GM23248 (cell line): ENCODE data around the gene C1QTNF1. TPM values are rescaled to one million over a fixed set of nuclear protein-coding genes. Genes with fewer than 3 reads are reported as not detected.

Source experiments
- DNase-seq: peaks from one replicate; pipeline ENCODE4 v3.0.0-alpha.2; 2015
- H2AFZ ChIP-seq: fragments of 200-600 bp; sonication (generic); 2 replicates; pipeline ENCODE4 v1.6.1; 2016; ENCODE audit warnings: antibody characterized with exemption
- H3F3A ChIP-seq: fragments of 200-600 bp; sonication (generic); 2 replicates; pipeline ENCODE4 v1.6.1; 2016; ENCODE audit warnings: mild to moderate bottlenecking, antibody characterized with exemption, mixed run types; ENCODE audit not compliant: insufficient read depth
- H3K27ac ChIP-seq: fragments of 200-600 bp; sonication (generic); 2 replicates; pipeline ENCODE4 v1.5.1; 2016; ENCODE audit warnings: mild to moderate bottlenecking
- H3K27me3 ChIP-seq: fragments of 200-600 bp; sonication (generic); replicated peaks from 2 replicates; pipeline ENCODE4 v1.6.1; 2016; ENCODE audit warnings: mild to moderate bottlenecking; ENCODE audit not compliant: insufficient read depth
- H3K36me3 ChIP-seq: fragments of 200-600 bp; sonication (generic); 2 replicates; pipeline ENCODE4 v1.6.1; 2016; ENCODE audit warnings: low read depth, mild to moderate bottlenecking
- H3K4me1 ChIP-seq: fragments of 200-600 bp; sonication (generic); 2 replicates; pipeline ENCODE4 v1.6.1; 2016; ENCODE audit warnings: mild to moderate bottlenecking; ENCODE audit not compliant: insufficient read depth
- H3K4me2 ChIP-seq: fragments of 200-600 bp; sonication (generic); one replicate; pipeline ENCODE4 v1.6.1; 2016; ENCODE audit warnings: mild to moderate bottlenecking; ENCODE audit not compliant: unreplicated experiment
- H3K4me3 ChIP-seq: fragments of 200-600 bp; sonication (generic); 2 replicates; pipeline ENCODE4 v1.5.1; 2016; ENCODE audit warnings: mild to moderate bottlenecking
- H3K79me2 ChIP-seq: fragments of 200-600 bp; sonication (generic); 2 replicates; pipeline ENCODE4 v1.6.1; 2016; ENCODE audit warnings: mild to moderate bottlenecking; ENCODE audit not compliant: insufficient read depth
- H3K9ac ChIP-seq: fragments of 200-600 bp; sonication (generic); 2 replicates; pipeline ENCODE4 v1.6.1; 2016; ENCODE audit warnings: mild to moderate bottlenecking
- H3K9me2 ChIP-seq: fragments of 200-600 bp; sonication (generic); 2 replicates; pipeline ENCODE4 v1.6.1; 2016; ENCODE audit warnings: mixed run types, mild to moderate bottlenecking, moderate library complexity; ENCODE audit not compliant: insufficient read depth
- H3K9me3 ChIP-seq: fragments of 200-600 bp; sonication (generic); one replicate; pipeline ENCODE4 v1.6.1; 2017; ENCODE audit warnings: low read depth
- H4K20me1 ChIP-seq: fragments of 200-600 bp; sonication (generic); 2 replicates; pipeline ENCODE4 v1.6.0; 2016; ENCODE audit not compliant: insufficient read depth
- EZH2 ChIP-seq: fragments of 200-600 bp; sonication (generic); IDR thresholded peaks from 2 replicates; pipeline ENCODE4 v1.6.1; 2018; ENCODE audit warnings: antibody characterized with exemption, mild to moderate bottlenecking; ENCODE audit not compliant: insufficient read depth, poor library complexity, severe bottlenecking
- EZH2phosphoT487 ChIP-seq: fragments of 200-600 bp; sonication (generic); IDR thresholded peaks from 2 replicates; pipeline ENCODE4 v1.6.1; 2018; ENCODE audit warnings: antibody characterized with exemption, moderate library complexity, mild to moderate bottlenecking, low read depth; ENCODE audit not compliant: insufficient read depth
- WGBS, 2 experiments: methylation state at CpG; one replicate each; pipeline ENCODE4 v1.1.6; 2015 to 2017; ENCODE audit warnings: low lambda C conversion rate in 2 of 2, low coverage in 1 of 2; ENCODE audit errors: missing lambda C conversion rate in 2 of 2; 5-methylcytosine and 5-hydroxymethylcytosine counted together
- in situ Hi-C: fragments of 300-500 bp; cut with MboI; formaldehyde crosslinking; loops from 2 replicates; pipeline ENCODE4 v1.15.0; 2020
- polyA plus RNA-seq: library from polyadenylated mRNA; unstranded; fragments of >200 nt; fragmentation: Nextera tagmentation; extraction: Ambion mirVana; gene quantifications from 2 replicates; pipeline ENCODE4 v1.2.1, GENCODE V29; 2016
- total RNA-seq: library from RNA; depleted of rRNA; stranded (reverse); fragments of >200 nt; shearing (Covaris generic); gene quantifications from 2 replicates; pipeline ENCODE4 v1.2.3, GENCODE V29; 2014

C1QTNF1 gene
- total and polyA plus RNA-seq, 2 experiments from 2014 or later, result 6.1 to 12.2 TPM

DNA sequence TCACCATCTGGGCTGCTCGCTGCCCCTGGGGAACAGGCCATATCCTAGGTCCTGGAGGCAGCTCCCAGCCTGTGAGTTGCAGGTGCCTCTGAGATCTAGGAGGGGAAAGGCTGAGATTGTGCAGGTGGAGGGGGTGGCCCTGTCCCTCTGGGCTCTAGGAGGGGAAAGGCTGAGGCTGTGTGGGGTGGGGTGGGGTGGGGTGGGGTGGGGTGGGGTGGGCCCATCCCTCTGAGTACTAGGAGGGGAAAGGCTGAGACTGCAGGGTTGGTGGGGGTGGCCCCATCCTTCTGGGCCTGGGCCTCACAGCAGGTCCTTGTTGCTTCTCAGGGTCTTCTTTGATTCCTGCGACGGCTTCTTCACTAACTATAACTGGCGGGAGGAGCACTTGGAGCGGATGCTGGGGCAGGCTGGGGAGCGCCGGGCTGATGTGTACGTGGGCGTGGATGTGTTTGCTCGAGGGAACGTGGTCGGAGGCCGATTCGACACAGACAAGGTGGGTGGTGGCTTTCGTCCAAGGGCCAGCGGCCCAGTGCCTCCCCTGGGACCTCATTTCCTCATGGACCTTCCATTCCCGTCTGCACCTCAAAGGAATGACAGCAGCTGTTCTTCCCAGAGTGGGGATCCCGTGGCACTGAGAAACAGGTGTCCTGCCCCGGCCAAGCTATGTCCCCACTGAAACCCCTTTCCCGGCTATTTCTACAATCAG, 57.8 kb downstream of the C1QTNF1 start:
- in situ Hi-C loops, result no loop called here
- 82 to 83% methylated on average over 20 of the region's 20 CpGs for WGBS, 2 experiments
- no peak for DNase-seq

DNA sequence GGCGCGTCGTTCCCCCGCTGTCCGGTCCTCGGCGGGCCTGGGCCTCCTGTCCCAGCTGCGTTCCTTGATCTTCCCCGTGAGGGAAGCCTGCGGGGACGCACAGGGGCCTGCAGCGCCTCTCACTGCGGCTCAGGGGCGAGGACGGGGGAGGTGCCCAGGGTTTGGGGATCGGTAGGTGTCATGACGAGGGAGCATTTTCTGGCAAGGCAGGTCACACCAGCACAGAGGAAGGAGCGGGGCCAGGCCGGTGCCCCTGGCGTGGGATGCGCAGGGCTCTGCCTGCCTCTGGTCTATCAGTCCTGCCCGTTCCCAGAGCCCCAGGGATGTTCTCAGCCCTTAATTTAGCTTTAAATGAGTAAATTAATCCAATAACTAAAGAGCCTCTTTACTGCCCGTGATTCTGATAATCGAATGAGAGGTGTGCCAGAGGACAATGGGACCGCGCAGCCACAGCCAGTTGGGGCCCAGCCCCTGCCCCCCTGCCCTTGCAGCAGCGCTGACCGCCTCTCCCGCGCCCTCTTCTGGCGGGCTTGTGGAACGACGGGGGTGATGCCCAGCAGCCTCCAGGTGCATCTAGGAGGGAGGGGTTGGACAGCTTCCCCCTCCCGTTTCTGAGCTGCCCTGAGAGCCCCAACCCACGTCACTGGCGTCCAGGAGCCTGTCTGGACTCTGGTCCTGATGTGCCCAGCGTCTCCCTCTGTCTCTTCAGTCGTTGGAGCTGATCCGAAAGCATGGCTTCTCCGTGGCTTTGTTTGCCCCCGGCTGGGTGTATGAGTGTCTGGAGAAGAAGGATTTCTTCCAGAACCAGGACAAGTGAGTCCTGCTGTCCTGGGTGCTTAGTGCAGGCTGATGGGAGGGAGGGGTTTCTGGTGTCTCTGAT, 58.6 kb downstream of the C1QTNF1 start:
- Histone ChIP-seq H3K4me2 (no peak overlapping the region), H4K20me1 (no peaks in the 10 kb centered on the region), H3K27me3 (no peaks in the 10 kb centered on the region), H3K9ac (no peak overlapping the region), H3K79me2 (no peaks in the 10 kb centered on the region), H3K36me3 (no peaks in the 10 kb centered on the region), H3K27ac (no peak overlapping the region), H3K4me1 (no peaks in the 10 kb centered on the region), H3K4me3 (no peak overlapping the region), H3F3A (no peaks in the 10 kb centered on the region), H3K9me2 (no peaks in the 10 kb centered on the region), H3K9me3 (no peaks in the 10 kb centered on the region), H2AFZ (no peak overlapping the region)
- peak; percentile 54 for DNase-seq
- 59 to 61% methylated on average over 38 to 41 of the region's 41 CpGs for WGBS, 2 experiments
- TF ChIP-seq EZH2 (no peak), EZH2phosphoT487 (no peak)
- in situ Hi-C loops, result no loop called here

More for the DNA sequence above, 57.8 kb downstream of the C1QTNF1 start:
- H3K9me2 ChIP-seq, result no peaks in the 10 kb centered on the region
- no peaks in the 10 kb centered on the region for H3K27me3 ChIP-seq
- H3K27ac ChIP-seq, result no peak overlapping the region
- H3K9me3 ChIP-seq, result no peaks in the 10 kb centered on the region
- no peaks in the 10 kb centered on the region for H3K4me1 ChIP-seq
- H3K36me3 ChIP-seq, result no peaks in the 10 kb centered on the region
- no peak overlapping the region for H3K9ac ChIP-seq
- no peak overlapping the region for H3K4me2 ChIP-seq
- no peaks in the 10 kb centered on the region for H3F3A ChIP-seq
- no peaks in the 10 kb centered on the region for H3K79me2 ChIP-seq
- no peak for TF ChIP-seq EZH2phosphoT487
- TF ChIP-seq EZH2, result no peak
- H4K20me1 ChIP-seq, result no peaks in the 10 kb centered on the region
- no peak overlapping the region for H2AFZ ChIP-seq
- no peak overlapping the region for H3K4me3 ChIP-seq

DNA sequence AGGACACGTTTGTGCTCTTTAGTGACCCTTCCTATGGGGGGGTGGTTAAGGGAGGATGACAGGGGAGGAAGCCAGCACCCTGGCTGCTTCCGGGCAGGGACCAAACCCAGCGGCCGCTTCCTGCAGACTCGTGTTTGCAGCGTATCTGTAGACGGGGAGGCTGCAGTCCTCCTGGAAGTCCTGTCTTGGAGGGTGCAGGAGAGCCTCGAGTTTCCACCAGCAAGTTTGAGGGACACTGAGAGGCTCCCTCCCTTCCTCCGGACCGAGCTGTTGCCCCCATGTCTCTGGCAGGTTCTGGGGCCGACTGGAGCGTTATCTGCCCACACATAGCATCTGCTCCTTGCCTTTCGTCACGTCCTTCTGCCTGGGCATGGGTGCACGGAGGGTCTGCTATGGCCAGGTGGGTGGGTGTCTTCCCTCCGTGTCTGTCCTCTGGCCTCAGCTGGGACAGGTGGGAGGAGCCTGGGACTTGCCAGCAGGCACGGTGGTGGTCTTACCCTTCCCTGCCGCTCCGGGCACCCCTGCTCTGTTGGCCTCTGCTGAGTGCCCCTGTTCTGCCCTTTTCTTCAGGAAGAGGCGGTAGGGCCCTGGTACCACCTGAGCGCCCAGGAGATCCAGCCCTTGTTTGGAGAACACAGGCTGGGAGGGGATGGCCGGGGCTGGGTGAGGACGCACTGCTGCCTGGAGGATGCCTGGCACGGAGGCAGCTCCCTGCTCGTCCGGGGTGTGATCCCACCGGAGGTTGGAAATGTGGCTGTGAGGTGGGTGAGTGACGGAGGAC, 59.4 kb downstream of the C1QTNF1 start:
- WGBS, 2 experiments, result 84 to 86% methylated on average over 26 to 28 of the region's 28 CpGs
- in situ Hi-C loops, result no loop called here
- no peaks in the 10 kb centered on the region for H3K36me3 ChIP-seq

More for the DNA sequence above, 59.4 kb downstream of the C1QTNF1 start:
- TF ChIP-seq EZH2 (no peak), EZH2phosphoT487 (no peak)
- no peak overlapping the region for H3K9ac ChIP-seq
- H2AFZ ChIP-seq, result no peak overlapping the region
- no peaks in the 10 kb centered on the region for H3K9me2 ChIP-seq
- H3F3A ChIP-seq, result no peaks in the 10 kb centered on the region
- no peaks in the 10 kb centered on the region for H3K4me1 ChIP-seq
- no peak for DNase-seq
- H3K4me2 ChIP-seq, result no peak overlapping the region
- H3K79me2 ChIP-seq, result no peaks in the 10 kb centered on the region
- no peaks in the 10 kb centered on the region for H3K27me3 ChIP-seq
- no peaks in the 10 kb centered on the region for H3K9me3 ChIP-seq
- no peaks in the 10 kb centered on the region for H4K20me1 ChIP-seq
- no peak overlapping the region for H3K4me3 ChIP-seq
- no peak overlapping the region for H3K27ac ChIP-seq
